IMR-90 (cell line): Measurements from ENCODE around the gene ZCCHC3. TPM values are rescaled to one million over a fixed set of nuclear protein-coding genes. Genes with fewer than 3 reads are reported as not detected.

Source experiments
- ATAC-seq: fragments of 200-7000 bp; cut with Tn5 transposase; 2 replicates; pipeline ENCODE4 v1.9.1; 2020; ENCODE audit warnings: low read depth, mild to moderate bottlenecking, moderate library complexity
- BruUV-seq: library from RNA; stranded (reverse); fragments of 400-500 nt; replicated peaks from 2 replicates; lab custom pipeline; 2021; lab: Mats Ljungman, UMichigan
- CTCF ChIA-PET: fragments of 300-600 bp; formaldehyde crosslinking; extraction: SDS; loops from one replicate; lab custom pipeline; 2021; ENCODE audit warnings: antibody characterized with exemption; lab: Yijun Ruan, JAX
- POLR2A ChIA-PET: fragments of 300-600 bp; sonication (Branson Sonifier 250); formaldehyde crosslinking; loops from one replicate; lab custom pipeline; 2022; ENCODE audit warnings: antibody characterized with exemption; ENCODE audit not compliant: unreplicated experiment; lab: Charles Lee
- DNase-seq: peaks from one replicate; pipeline ENCODE4 v3.0.0; 2013
- H2AFZ ChIP-seq: replicated peaks from 2 replicates; pipeline ENCODE3; 2013; ENCODE audit warnings: low read length, mild to moderate bottlenecking; ENCODE audit not compliant: poor library complexity
- H2AK5ac ChIP-seq: 2 replicates; pipeline ENCODE4 v1.6.1; 2013; ENCODE audit warnings: low read depth, low read length, inconsistent platforms
- H2AK9ac ChIP-seq: replicated peaks from 2 replicates; pipeline ENCODE3; 2013; ENCODE audit warnings: mild to moderate bottlenecking, low read depth, low read length, moderate library complexity; ENCODE audit not compliant: poor library complexity
- H2BK120ac ChIP-seq: 2 replicates; pipeline ENCODE4 v1.6.1; 2013; ENCODE audit warnings: low read depth, low read length, inconsistent platforms
- H2BK15ac ChIP-seq: 3 replicates; pipeline ENCODE4 v1.6.1; 2013; ENCODE audit warnings: low read depth, low read length, inconsistent platforms
- H2BK20ac ChIP-seq: 2 replicates; pipeline ENCODE4 v1.6.1; 2013; ENCODE audit warnings: low read depth, mild to moderate bottlenecking, inconsistent platforms, low read length, moderate library complexity
- H2BK5ac ChIP-seq: 2 replicates; pipeline ENCODE4 v1.6.1; 2013; ENCODE audit warnings: mild to moderate bottlenecking, low read depth, low read length, inconsistent platforms; ENCODE audit not compliant: poor library complexity, severe bottlenecking
- H3K14ac ChIP-seq: replicated peaks from 2 replicates; pipeline ENCODE4 v1.6.1; 2013; ENCODE audit warnings: low read depth, low read length, inconsistent platforms
- H3K18ac ChIP-seq: 2 replicates; pipeline ENCODE4 v1.6.1; 2013; ENCODE audit warnings: low read depth, low read length, control low read depth
- H3K23ac ChIP-seq: 2 replicates; pipeline ENCODE4 v1.6.1; 2013; ENCODE audit warnings: low read depth, low read length, inconsistent platforms
- H3K27ac ChIP-seq: 2 replicates; pipeline ENCODE4 v1.5.1; 2013; ENCODE audit warnings: mild to moderate bottlenecking, control low read depth, low read length; ENCODE audit not compliant: insufficient read depth
- H3K27me3 ChIP-seq: 2 replicates; pipeline ENCODE4 v1.6.1; 2013; ENCODE audit warnings: low read length; ENCODE audit not compliant: control insufficient read depth, insufficient read depth
- H3K36me3 ChIP-seq: 2 replicates; pipeline ENCODE4 v1.6.1; 2013; ENCODE audit warnings: low read length, mixed read lengths; ENCODE audit not compliant: control insufficient read depth, insufficient read depth
- H3K4ac ChIP-seq: 2 replicates; pipeline ENCODE4 v1.6.1; 2013; ENCODE audit warnings: low read depth, low read length, inconsistent platforms
- H3K4me1 ChIP-seq: 2 replicates; pipeline ENCODE4 v1.6.1; 2013; ENCODE audit warnings: low read length, mixed read lengths; ENCODE audit not compliant: control insufficient read depth, insufficient read depth
- H3K4me2 ChIP-seq: 2 replicates; pipeline ENCODE4 v1.6.1; 2013; ENCODE audit warnings: low read depth, mild to moderate bottlenecking, control low read depth, low read length, moderate library complexity
- H3K4me3 ChIP-seq: 2 replicates; pipeline ENCODE4 v1.5.1; 2013; ENCODE audit warnings: low read depth, mild to moderate bottlenecking, control low read depth, low read length, moderate library complexity; ENCODE audit not compliant: insufficient read depth
- H3K56ac ChIP-seq: 2 replicates; pipeline ENCODE4 v1.6.1; 2013; ENCODE audit warnings: low read length, inconsistent platforms; ENCODE audit not compliant: insufficient read depth; ENCODE audit errors: extremely low read depth
- H3K79me1 ChIP-seq, 2 experiments: 2 replicates each; pipeline ENCODE4 v1.6.1; 2013; ENCODE audit warnings: low read length in 2 of 2, inconsistent platforms in 1 of 2, low read depth in 1 of 2
- H3K9ac ChIP-seq: 2 replicates; pipeline ENCODE4 v1.6.1; 2013; ENCODE audit warnings: low read depth, low read length, control low read depth
- H3K9me1 ChIP-seq: 2 replicates; pipeline ENCODE4 v1.6.1; 2013; ENCODE audit warnings: low read length, inconsistent platforms; ENCODE audit not compliant: insufficient read depth
- H3K9me3 ChIP-seq: 2 replicates; pipeline ENCODE4 v1.6.1; 2013; ENCODE audit warnings: low read length; ENCODE audit not compliant: control insufficient read depth, insufficient read depth
- H4K20me1 ChIP-seq: 2 replicates; pipeline ENCODE4 v1.6.1; 2013; ENCODE audit warnings: low read length, inconsistent platforms; ENCODE audit not compliant: insufficient read depth
- H4K5ac ChIP-seq: 2 replicates; pipeline ENCODE4 v1.6.1; 2013; ENCODE audit warnings: mild to moderate bottlenecking, low read depth, low read length, control low read depth
- H4K8ac ChIP-seq, 2 experiments: 2 replicates each; pipeline ENCODE4 v1.6.1; 2013; ENCODE audit warnings: low read depth in 2 of 2, low read length in 2 of 2, control low read depth in 1 of 2, inconsistent platforms in 1 of 2
- H4K91ac ChIP-seq: 2 replicates; pipeline ENCODE4 v1.6.1; 2013; ENCODE audit warnings: low read depth, low read length, inconsistent platforms; ENCODE audit not compliant: insufficient read depth
- BHLHE40 ChIP-seq: fragments of 150-350 bp; IDR thresholded peaks from 2 replicates; pipeline ENCODE4 v1.6.1; 2016; ENCODE audit warnings: mild to moderate bottlenecking, low read depth, low read length
- CHD1 ChIP-seq: IDR thresholded peaks from 2 replicates; pipeline ENCODE4 v1.6.1; 2012; ENCODE audit warnings: low read depth, low read length, improper control_type of control experiment
- ELK1 ChIP-seq: fragments of 150-350 bp; IDR thresholded peaks from 2 replicates; pipeline ENCODE4 v1.6.1; 2016; ENCODE audit warnings: low read depth, mild to moderate bottlenecking, low read length, moderate library complexity, borderline replicate concordance
- FOS ChIP-seq: fragments of 150-350 bp; IDR thresholded peaks from 2 replicates; pipeline ENCODE4 v1.6.1; 2016; ENCODE audit warnings: low read depth, low read length
- MAFK ChIP-seq: IDR thresholded peaks from 2 replicates; pipeline ENCODE4 v1.6.1; 2012; ENCODE audit warnings: low read depth, low read length, improper control_type of control experiment
- MAZ ChIP-seq: IDR thresholded peaks from 2 replicates; pipeline ENCODE4 v1.6.1; 2012; ENCODE audit warnings: low read depth, mild to moderate bottlenecking, low read length, improper control_type of control experiment, moderate library complexity, borderline replicate concordance
- MXI1 ChIP-seq: IDR thresholded peaks from 2 replicates; pipeline ENCODE4 v1.6.1; 2012; ENCODE audit warnings: low read depth, mild to moderate bottlenecking, low read length, moderate library complexity, borderline replicate concordance
- NFE2L2 ChIP-seq: fragments of 150-350 bp; IDR thresholded peaks from 2 replicates; pipeline ENCODE4 v1.6.1; 2016; ENCODE audit warnings: low read depth, mild to moderate bottlenecking, low read length
- POLR2A ChIP-seq: IDR thresholded peaks from 2 replicates; pipeline ENCODE4 v1.6.1; 2012; ENCODE audit warnings: mild to moderate bottlenecking, low read depth, low read length
- RAD21 ChIP-seq: IDR thresholded peaks from 2 replicates; pipeline ENCODE4 v1.6.1; 2012; ENCODE audit warnings: low read length, improper control_type of control experiment
- RCOR1 ChIP-seq: IDR thresholded peaks from 2 replicates; pipeline ENCODE4 v1.6.1; 2012; ENCODE audit warnings: mild to moderate bottlenecking, low read length, improper control_type of control experiment; ENCODE audit not compliant: insufficient replicate concordance
- RFX5 ChIP-seq: IDR thresholded peaks from 2 replicates; pipeline ENCODE4 v1.8.0; 2012; ENCODE audit warnings: low read depth, mild to moderate bottlenecking, low read length, moderate library complexity
- SMC3 ChIP-seq: fragments of 150-350 bp; IDR thresholded peaks from 2 replicates; pipeline ENCODE4 v1.6.1; 2016; ENCODE audit warnings: low read depth, mild to moderate bottlenecking, antibody characterized with exemption, low read length, moderate library complexity
- WGBS, 2 experiments: methylation state at CpG; one replicate each; pipeline versions ENCODE4 v1.1.5 to v1.1.7; 2013; ENCODE audit warnings: missing lambda C conversion rate in 2 of 2; ENCODE audit not compliant: insufficient read length in 1 of 2; ENCODE audit errors: extremely low coverage in 2 of 2; 5-methylcytosine and 5-hydroxymethylcytosine counted together
- dilution Hi-C: fragments of 300-500 bp; cut with HindIII; formaldehyde crosslinking; loops from one replicate; pipeline ENCODE4 v1.14.3; 2018; ENCODE audit warnings: low sequenced_read_pairs; ENCODE audit not compliant: unreplicated experiment
- in situ Hi-C: fragments of 300-500 bp; cut with MboI; formaldehyde crosslinking; loops from 3 replicates; pipeline ENCODE4 v1.14.3; 2019; ENCODE audit warnings: low sequenced_read_pairs, inconsistent platforms, mixed read lengths
- intact Hi-C: fragments of 100-400 bp; cut with micrococcal nuclease; formaldehyde crosslinking; loops from 2 replicates; pipeline ENCODE4 v1.10.0; 2022
- polyA plus RNA-seq, 3 experiments: library from polyadenylated mRNA; depleted of rRNA; stranded (reverse); fragments of >200 nt; gene quantifications; 2 replicates each; pipeline ENCODE4 v1.2.3, GENCODE V29; 2012; ENCODE audit warnings: low replicate concordance in 1 of 3
- total RNA-seq: library from RNA; depleted of rRNA; stranded (reverse); fragments of >200 nt; gene quantifications from 2 replicates; pipeline ENCODE4 v1.2.3, GENCODE V29; 2012
- TF ChIP-seq, protein P1 (sequence below): conservative IDR thresholded peaks from 2 replicates; pipeline ENCODE4 v1.5.1; 2012; ENCODE audit warnings: mild to moderate bottlenecking, low read depth, low read length, improper control_type of control experiment

The ZCCHC3 gene
- total and polyA plus RNA-seq, 2 of the 4 experiments (the other 2 are of a cell fraction): 8.2 to 10.9 TPM

GRCh38 chr20:330233-331149, 33.1 kb downstream of the ZCCHC3 start:
- peaks cover 24 to 40% of the 10 kb centered on the region in 2 experiments for H3K79me1 ChIP-seq
- dilution Hi-C loops: no loop called here
- H3K18ac ChIP-seq: no peak overlapping the region
- no peak overlapping the region for H3K23ac ChIP-seq
- 95% methylated on average over 3 of the region's 16 CpGs; no CpG with 5 or more reads in 1 of the 2 experiments for WGBS, 2 experiments
- ChIA-PET CTCF (interaction anchor here (0.6 to 1.5 kb wide), 9 partner anchors 14 to 122 kb away, joined by 3 to 5 read pairs (median 3); no protein-coding TSS in a partner anchor), POLR2A (interaction anchor here (0.5 to 1.3 kb wide), 2 partner anchors 14 to 16 kb away, joined by 3 to 4 read pairs; partner anchors contain the start of gene NRSN2)
- peak overlapping the region; percentile 83 for H2AK9ac ChIP-seq
- peaks cover 45% of the 10 kb centered on the region for H4K20me1 ChIP-seq
- intact Hi-C loops: loop anchor here (1.0 to 2.0 kb wide), 2 partner anchors 64 to 121 kb away; no protein-coding TSS in a partner anchor
- H3K4me3 ChIP-seq: no peak overlapping the region
- no peak overlapping the region for H2BK120ac ChIP-seq
- H4K91ac ChIP-seq: no peak overlapping the region
- H2BK15ac ChIP-seq: no peak overlapping the region
- H3K27ac ChIP-seq: no peak overlapping the region
- H3K4me1 ChIP-seq: peaks cover 14% of the 10 kb centered on the region
- H2BK5ac ChIP-seq: no peak overlapping the region
- DNase-seq (peak; percentile 66), ATAC-seq (peak; percentile 30)
- H2AK5ac ChIP-seq: no peak overlapping the region
- no peak overlapping the region for H3K9ac ChIP-seq
- H2BK20ac ChIP-seq: no peak overlapping the region
- no peak overlapping the region for H3K4ac ChIP-seq
- in situ Hi-C loops: loop anchor here (10.0 kb wide), 1 partner anchor 116 kb away; no protein-coding TSS in a partner anchor
- peak overlapping the region; percentile 53 for H2AFZ ChIP-seq
- no peaks in the 10 kb centered on the region; the same call in 1 of the 2 replicates for H3K9me1 ChIP-seq
- H3K56ac ChIP-seq: no peak overlapping the region
- no peak overlapping the region; the same call in 1 of the 2 replicates for H3K4me2 ChIP-seq
- H3K14ac ChIP-seq: no peak overlapping the region
- H3K9me3 ChIP-seq: no peaks in the 10 kb centered on the region
- no peaks in the 10 kb centered on the region for H3K27me3 ChIP-seq
- BruUV-seq: no TSS peak
- no peak overlapping the region for H4K8ac ChIP-seq
- peaks cover 10% of the 10 kb centered on the region; the same call in 1 of the 2 replicates for H3K36me3 ChIP-seq
- no peak overlapping the region for H4K5ac ChIP-seq
- no peak for TF ChIP-seq RCOR1
- TF ChIP-seq NFE2L2: no peak
- no peak for TF ChIP-seq BHLHE40
- TF ChIP-seq POLR2A: peak; percentile 27; the same call in 1 of the 2 replicates
- TF ChIP-seq MAZ: no peak
- TF ChIP-seq CHD1: no peak
- TF ChIP-seq, protein P1, sequence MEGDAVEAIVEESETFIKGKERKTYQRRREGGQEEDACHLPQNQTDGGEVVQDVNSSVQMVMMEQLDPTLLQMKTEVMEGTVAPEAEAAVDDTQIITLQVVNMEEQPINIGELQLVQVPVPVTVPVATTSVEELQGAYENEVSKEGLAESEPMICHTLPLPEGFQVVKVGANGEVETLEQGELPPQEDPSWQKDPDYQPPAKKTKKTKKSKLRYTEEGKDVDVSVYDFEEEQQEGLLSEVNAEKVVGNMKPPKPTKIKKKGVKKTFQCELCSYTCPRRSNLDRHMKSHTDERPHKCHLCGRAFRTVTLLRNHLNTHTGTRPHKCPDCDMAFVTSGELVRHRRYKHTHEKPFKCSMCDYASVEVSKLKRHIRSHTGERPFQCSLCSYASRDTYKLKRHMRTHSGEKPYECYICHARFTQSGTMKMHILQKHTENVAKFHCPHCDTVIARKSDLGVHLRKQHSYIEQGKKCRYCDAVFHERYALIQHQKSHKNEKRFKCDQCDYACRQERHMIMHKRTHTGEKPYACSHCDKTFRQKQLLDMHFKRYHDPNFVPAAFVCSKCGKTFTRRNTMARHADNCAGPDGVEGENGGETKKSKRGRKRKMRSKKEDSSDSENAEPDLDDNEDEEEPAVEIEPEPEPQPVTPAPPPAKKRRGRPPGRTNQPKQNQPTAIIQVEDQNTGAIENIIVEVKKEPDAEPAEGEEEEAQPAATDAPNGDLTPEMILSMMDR: peak; percentile 90
- no peak for TF ChIP-seq MAFK
- TF ChIP-seq FOS: no peak
- TF ChIP-seq ELK1: no peak
- peak; percentile 94 for TF ChIP-seq RAD21
- no peak for TF ChIP-seq MXI1
- no peak for TF ChIP-seq RFX5
- TF ChIP-seq SMC3: peak; percentile 89
